Chondrocyte (in vitro differentiated cells): ENCODE data around the gene JARID2. TPM values are rescaled to one million over a fixed set of nuclear protein-coding genes. Genes with fewer than 3 reads are reported as not detected.

Source experiments
- DNase-seq: peaks from one replicate; pipeline ENCODE4 v3.0.0; 2021; ENCODE audit warnings: mixed read lengths, low spot score
- H3K27ac Mint-ChIP-seq: one replicate; pipeline ENCODE4 v1.8.0; 2021; ENCODE audit warnings: mild to moderate bottlenecking, moderate library complexity, mixed read lengths; ENCODE audit not compliant: unreplicated experiment
- H3K27me3 Mint-ChIP-seq: 2 replicates; pipeline ENCODE4 v1.8.0; 2021; ENCODE audit warnings: low read depth, mixed read lengths
- H3K36me3 Mint-ChIP-seq: 2 replicates; pipeline ENCODE4 v1.8.0; 2021; ENCODE audit warnings: low read depth, mixed read lengths
- H3K4me1 Mint-ChIP-seq: 2 replicates; pipeline ENCODE4 v1.8.0; 2021; ENCODE audit warnings: low read depth, mild to moderate bottlenecking, mixed read lengths
- H3K4me3 Mint-ChIP-seq: one replicate; pipeline ENCODE4 v1.8.0; 2021; ENCODE audit warnings: mild to moderate bottlenecking, moderate library complexity, mixed read lengths; ENCODE audit not compliant: unreplicated experiment
- H3K9me3 Mint-ChIP-seq: 2 replicates; pipeline ENCODE4 v1.8.0; 2021; ENCODE audit warnings: low read depth, mixed read lengths
- total RNA-seq: library from RNA; stranded (reverse); gene quantifications from 3 replicates; pipeline ENCODE4 v1.2.1, GENCODE V29; 2021
- TF ChIP-seq, protein P1 (sequence below): fragments of 200-600 bp; sonication (generic); IDR thresholded peaks from 2 replicates; pipeline ENCODE4 v1.5.0; 2021; ENCODE audit warnings: antibody characterized with exemption, mild to moderate bottlenecking, moderate library complexity

The JARID2 gene
- total RNA-seq, 1 donor from 2014 or later: 9.9 TPM

- no peak for DNase-seq
- Mint-ChIP-seq H3K27ac (no peak overlapping the region), H3K27me3 (no peaks in the 10 kb centered on the region), H3K4me3 (no peak overlapping the region), H3K9me3 (peaks cover 6% of the 10 kb centered on the region), H3K4me1 (peaks cover 42% of the 10 kb centered on the region), H3K36me3 (no peaks in the 10 kb centered on the region)
- TF ChIP-seq, protein P1, sequence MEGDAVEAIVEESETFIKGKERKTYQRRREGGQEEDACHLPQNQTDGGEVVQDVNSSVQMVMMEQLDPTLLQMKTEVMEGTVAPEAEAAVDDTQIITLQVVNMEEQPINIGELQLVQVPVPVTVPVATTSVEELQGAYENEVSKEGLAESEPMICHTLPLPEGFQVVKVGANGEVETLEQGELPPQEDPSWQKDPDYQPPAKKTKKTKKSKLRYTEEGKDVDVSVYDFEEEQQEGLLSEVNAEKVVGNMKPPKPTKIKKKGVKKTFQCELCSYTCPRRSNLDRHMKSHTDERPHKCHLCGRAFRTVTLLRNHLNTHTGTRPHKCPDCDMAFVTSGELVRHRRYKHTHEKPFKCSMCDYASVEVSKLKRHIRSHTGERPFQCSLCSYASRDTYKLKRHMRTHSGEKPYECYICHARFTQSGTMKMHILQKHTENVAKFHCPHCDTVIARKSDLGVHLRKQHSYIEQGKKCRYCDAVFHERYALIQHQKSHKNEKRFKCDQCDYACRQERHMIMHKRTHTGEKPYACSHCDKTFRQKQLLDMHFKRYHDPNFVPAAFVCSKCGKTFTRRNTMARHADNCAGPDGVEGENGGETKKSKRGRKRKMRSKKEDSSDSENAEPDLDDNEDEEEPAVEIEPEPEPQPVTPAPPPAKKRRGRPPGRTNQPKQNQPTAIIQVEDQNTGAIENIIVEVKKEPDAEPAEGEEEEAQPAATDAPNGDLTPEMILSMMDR: no peak
These were observed 191.3 kb downstream of the JARID2 start for GRCh38 chr6:15437090-15437635.

DNA sequence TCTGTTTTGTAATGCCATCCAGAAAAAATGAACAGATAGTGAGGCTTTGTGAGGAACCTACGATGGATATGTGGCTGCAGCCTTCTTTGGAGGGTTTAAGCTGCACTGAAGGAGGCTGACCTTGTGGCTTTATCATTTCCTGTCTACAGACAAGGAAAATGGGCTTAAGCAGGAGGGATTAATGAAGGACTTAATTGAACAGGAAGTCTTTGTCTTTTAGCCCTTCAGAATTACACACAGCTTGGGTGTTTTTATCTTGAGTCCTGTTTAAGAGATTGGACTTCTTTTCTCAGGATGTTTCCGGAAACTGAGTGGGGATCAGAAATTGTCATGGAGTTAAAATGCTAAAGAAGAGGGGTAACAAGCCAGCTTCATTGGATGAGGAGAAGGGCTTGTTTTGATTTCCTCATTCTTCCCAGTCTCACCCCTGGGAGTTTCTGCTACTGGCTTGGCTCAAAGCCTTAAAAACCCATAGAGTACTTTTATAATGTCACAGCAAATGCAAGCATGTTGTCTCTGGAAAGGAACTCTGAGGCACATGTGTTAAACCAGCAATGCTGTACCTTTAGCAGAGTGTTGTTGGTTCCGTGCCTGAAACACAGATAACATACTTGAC lies 193.6 kb downstream of the JARID2 start:
- Mint-ChIP-seq H3K27ac (no peak overlapping the region), H3K4me1 (peaks cover 32% of the 10 kb centered on the region), H3K36me3 (no peaks in the 10 kb centered on the region), H3K9me3 (peaks cover 4% of the 10 kb centered on the region), H3K27me3 (no peaks in the 10 kb centered on the region), H3K4me3 (no peak overlapping the region)
- TF ChIP-seq, protein P1: no peak
- no peak for DNase-seq

DNA sequence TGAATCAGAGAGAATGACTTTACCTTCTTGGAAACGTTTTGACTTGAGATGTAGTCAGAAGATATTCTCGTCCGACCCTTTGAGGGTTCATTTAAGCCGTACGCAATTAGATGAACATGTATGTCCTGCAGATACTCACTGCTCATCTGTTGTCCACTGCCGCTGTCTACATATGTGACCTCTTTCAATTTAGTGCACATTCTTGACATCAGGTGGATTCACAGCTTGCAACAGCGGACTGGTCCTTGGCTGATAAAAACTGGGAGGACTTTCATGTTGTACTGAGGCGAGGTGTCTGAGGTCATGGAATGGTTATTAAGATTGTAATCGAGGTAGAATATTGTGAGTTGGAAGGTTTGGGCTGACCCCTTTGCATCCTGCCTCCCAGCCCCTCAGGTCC lies 194.2 kb downstream of the JARID2 start:
- TF ChIP-seq, protein P1: no peak
- no peak for DNase-seq
- H3K9me3 Mint-ChIP-seq: no peaks in the 10 kb centered on the region
- H3K4me1 Mint-ChIP-seq: peaks cover 32% of the 10 kb centered on the region
- no peaks in the 10 kb centered on the region for H3K36me3 Mint-ChIP-seq
- H3K27ac Mint-ChIP-seq: no peak overlapping the region
- H3K27me3 Mint-ChIP-seq: no peaks in the 10 kb centered on the region
- no peak overlapping the region for H3K4me3 Mint-ChIP-seq

DNA sequence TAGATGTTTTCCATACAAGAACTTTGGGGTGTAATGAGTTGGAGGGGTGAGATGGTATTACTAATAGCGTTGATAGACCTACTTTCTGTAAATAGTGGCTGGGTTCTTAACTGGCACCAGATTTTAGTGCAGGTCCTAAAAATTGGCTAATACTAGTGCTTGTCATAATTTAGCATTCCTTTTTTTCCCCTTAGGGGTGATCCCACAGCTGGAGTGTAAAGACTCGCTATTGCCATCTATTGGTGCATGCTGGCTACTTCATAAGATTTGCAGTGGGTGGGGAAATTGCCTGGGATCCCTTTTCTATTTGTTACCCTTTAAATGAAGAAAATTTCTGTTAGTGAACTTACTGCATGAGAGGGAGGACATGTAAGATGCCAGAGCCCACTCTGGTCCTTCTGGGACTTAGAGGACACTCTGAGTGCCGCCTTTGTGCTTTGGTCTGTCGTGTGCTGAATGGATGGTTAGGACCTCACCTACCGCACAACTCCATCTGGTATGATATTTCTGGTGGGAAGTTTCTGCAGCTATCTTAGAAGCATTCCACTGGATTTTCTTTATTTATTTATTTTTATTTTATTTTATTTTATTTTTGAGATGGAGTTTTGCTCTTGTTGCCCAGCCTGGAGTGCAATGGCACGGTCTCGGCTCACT lies 195.5 kb downstream of the JARID2 start:
- TF ChIP-seq, protein P1: peak; percentile 89
- DNase-seq: no peak
- no peaks in the 10 kb centered on the region for H3K9me3 Mint-ChIP-seq
- H3K4me3 Mint-ChIP-seq: no peak overlapping the region
- peaks cover 32% of the 10 kb centered on the region for H3K4me1 Mint-ChIP-seq
- no peaks in the 10 kb centered on the region for H3K27me3 Mint-ChIP-seq
- H3K27ac Mint-ChIP-seq: no peak overlapping the region
- no peaks in the 10 kb centered on the region for H3K36me3 Mint-ChIP-seq

GRCh38 chr6:15441981-15442380 lies 196.1 kb downstream of the JARID2 start:
- H3K27me3 Mint-ChIP-seq: no peaks in the 10 kb centered on the region

More at GRCh38 chr6:15441981-15442380, 196.1 kb downstream of the JARID2 start:
- no peak for DNase-seq
- no peaks in the 10 kb centered on the region for H3K36me3 Mint-ChIP-seq
- TF ChIP-seq, protein P1: no peak
- no peak overlapping the region for H3K27ac Mint-ChIP-seq
- no peaks in the 10 kb centered on the region for H3K9me3 Mint-ChIP-seq
- peaks cover 32% of the 10 kb centered on the region for H3K4me1 Mint-ChIP-seq
- H3K4me3 Mint-ChIP-seq: no peak overlapping the region
